TTC549 (cell line): ENCODE measurements around the gene ZC3H12A.

Experiments used
- FAIRE-seq: peaks from 2 replicates; lab custom pipeline; 2012; peaks lifted over from hg19 to GRCh38; lab: Jason Lieb, UNC

The ZC3H12A gene

DNA sequence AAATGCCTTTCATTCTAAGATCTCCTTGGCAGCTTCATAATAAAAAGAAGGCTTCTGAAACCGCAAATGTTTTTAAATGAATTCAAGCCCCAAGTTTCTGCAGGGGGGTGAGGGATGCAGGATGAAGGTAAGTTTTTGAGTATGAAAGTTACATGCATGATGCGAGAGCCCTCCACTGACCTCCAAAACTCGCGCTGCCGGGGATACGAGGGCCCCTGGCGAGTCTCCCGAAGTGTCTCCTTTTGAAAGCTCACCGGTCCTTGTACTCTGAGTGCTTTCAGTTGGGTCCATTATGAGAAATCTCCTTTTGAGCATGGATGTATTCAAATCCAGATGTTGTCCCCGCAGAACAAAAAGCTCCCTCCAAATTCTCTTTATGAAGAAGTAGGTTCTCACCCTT, 18.9 kb upstream of the ZC3H12A start:
- no peak for FAIRE-seq

DNA sequence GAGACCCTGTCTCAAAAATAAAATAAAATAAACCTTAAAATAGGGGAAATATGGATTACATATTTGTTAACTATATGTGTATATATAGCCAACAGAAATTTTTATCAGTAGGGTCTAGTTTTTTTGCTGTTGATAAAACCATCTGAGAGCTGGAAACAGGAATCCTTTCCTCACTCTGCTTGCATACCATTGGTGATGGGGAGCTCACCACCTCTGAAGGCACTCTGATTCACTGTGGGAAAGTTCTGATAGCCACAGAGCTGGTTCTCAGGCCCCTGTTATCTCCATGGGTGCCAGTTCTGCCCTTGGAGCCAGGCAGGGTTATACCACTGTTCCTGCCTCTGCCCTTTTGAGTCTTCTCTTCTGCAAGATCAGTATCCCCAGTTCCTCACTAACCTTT, 17.8 kb upstream of the ZC3H12A start:
- FAIRE-seq, result no peak

DNA sequence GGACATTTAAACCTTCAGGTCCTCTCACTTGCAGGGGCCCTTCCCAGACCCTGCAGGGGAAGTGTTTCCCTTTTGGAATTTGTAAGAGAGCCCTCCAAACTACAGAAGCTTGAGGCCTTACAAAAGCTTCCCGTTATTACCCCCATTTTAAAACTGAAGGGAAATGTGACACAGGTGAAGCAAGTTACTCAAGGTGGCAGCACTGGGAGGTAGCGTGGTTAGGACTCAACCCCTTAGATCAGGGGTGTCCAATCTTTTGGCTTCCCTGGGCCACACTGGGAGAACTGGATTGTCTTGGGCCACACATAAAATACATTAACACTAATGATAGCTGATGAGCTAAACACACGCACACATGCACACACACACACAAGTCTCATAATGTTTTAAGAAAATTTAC, 15.8 kb upstream of the ZC3H12A start:
- FAIRE-seq, result no peak

DNA sequence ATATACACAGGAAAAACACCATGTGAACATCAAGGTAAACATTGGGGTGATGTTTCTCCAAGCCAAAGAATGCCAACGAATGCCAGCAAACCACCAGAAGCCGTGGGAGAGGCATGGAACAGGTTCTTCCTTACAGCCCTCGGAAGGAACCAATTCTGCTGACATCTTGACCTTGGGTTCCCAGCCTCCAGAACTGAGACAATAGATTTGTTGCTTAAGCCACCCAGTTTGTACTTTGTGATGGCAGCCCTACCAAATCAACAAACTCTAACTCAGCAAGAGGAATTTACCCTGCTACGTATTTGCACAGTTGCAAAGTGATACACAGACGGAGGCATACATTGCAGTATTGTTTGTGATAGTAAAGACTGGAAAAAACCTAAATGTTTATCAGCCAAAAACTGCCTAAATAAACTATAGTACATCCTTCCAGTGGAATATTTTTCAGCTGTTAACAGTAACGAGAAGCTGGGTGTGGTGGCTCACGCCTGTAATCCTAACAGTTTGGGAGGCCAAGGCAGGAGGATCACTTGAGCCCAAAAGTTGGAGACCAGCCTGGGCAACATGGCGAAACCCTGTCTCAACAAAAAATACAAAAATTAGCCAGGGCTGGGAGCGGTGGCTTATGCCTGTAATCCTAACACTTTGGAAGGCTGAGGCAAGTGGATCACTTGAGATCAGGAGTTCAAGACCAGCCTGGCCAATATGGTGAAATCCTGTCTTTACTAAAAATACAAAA, 12.5 kb upstream of the ZC3H12A start:
- FAIRE-seq, result no peak

DNA sequence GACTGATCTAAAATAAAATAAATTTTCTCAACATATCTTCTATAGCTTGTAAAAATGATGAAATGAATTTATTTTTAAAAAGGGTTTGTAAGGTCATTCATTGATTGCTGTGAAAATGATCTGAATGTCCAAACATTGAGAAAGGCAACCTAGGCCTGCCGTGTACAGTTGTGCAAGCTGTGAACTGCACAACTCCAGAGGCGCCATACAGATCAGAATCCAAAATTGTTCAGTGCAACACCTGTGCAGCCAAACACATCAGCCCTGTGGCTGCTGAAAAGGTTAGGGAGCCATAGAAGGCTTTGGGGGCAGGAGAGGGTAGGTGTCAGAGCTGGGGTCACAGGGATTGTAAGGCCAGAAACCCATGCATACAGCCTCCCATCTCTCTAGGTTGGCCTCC, 9.9 kb upstream of the ZC3H12A start:
- FAIRE-seq, result no peak

DNA sequence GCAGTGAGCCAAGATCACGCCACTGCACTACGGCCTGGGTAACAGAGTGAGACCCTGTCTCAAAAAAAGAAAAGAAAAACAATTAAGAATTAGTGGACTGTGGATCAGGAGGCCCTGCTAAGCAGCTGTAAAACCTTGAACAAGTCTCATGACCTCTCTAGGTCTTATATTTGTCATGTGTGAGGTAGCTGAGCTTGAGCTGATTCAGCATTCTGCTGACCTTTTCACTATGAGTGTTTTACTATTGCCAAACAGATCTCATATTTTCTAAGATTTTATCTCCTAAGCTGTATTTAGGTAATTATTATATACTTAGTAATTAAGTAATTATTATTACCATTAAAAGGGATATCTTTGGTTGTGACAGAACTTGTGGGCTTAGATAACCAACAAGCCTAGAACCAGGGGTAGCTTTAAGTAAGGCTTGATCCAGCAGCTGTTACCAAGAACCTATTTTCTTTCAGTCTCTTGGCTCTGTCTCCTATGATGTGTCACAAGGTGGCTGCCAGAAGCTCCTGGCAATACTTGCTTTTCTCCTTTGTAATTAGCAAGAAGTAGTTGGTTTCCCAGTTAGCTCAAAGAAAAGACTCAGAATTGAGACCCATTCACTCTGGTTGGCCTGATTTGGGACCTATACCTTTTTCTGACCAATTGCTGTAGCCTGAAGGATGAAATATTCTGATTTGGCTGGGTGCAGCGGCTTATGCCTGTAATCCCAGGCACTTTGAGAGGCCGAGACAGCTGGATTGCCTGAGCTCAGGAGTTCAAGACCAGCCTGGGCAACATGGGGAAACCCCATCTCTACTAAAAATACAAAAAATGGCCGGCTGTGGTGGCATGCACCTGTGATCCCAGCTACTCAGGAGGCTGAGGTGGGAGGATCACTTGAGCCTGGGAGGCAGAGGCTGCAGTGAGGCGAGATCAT, 8.5 kb upstream of the ZC3H12A start:
- FAIRE-seq, result no peak

DNA sequence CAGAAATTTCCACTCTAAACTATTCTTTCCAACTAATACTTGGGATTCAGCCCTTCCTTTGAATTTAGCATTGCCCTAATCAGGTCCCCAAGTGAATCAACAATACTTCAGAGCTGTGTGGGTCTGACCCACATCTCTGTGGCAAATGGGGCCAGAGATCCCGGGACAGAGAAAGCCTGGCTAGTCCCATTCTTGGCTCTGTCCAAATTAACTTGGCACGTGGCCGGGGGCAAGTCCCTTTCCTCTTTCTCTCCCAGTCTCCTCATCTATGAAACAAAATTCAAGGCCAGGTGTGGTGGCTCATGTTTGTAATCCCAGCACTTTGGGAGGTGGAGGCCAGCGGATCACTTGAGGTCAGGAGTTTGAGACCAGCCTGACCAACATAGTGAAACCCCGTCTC, 6.3 kb upstream of the ZC3H12A start:
- no peak for FAIRE-seq

DNA sequence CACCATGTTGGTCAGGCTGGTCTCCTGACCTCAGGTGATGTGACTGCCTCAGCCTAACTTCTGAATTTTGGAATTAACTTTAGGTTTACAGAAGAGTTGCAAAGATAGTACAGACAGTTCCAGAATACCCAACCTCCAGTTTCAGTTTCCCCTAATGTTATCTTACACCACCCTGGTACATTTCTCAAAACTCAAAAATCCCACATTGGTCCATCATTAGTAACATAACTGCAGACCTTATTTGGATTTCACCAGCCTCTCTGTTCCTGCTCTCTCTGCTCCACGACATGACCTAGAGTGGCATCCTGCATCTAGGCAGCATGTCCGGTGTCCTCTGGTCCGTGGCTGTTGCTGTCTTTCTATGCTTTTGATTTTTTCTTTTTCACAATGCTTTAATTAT, 5.0 kb upstream of the ZC3H12A start:
- no peak for FAIRE-seq

DNA sequence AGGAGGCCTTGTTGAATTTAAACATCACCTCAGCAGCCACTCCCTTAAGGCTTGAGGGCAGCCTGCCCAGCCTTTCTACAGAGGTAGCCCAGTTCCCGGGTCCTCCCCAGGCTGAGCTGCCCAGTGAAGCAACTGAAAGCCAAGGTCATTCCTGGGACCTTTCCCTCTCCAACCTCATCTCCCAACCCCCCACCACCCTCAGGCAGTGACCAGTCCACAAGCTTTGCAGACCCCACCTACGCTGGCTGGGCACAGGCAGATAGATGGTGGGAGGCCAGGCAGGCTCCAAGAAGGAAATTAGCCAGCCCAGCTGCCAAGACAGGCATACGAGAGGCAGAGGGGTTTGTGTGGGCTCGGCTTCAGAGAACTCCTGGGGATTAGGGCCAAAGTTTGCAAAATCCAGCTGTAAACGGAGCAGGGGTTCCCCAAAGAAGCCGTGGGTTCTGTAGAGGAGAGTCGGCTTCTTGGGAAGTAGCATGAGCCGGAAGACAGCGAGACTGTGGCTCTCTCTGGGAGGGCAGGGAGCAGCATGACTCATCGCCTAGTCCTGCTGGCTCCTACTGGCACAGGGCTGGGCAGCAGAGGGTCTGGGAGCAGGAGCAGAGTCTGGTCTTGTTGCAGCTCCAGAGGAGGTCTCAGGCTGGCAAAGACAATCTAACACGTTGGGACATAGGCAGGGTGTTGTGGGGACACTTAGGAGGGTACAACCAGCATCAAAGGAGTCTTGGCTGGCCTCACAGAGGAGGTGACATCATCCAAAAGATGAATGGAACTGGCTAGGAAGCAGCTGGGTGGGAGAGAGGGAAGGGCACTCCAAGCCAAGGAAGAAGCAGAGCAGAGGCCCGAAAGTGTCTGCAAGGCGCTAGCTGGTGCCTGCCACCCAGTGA, 2.8 kb upstream of the ZC3H12A start:
- no peak for FAIRE-seq

DNA sequence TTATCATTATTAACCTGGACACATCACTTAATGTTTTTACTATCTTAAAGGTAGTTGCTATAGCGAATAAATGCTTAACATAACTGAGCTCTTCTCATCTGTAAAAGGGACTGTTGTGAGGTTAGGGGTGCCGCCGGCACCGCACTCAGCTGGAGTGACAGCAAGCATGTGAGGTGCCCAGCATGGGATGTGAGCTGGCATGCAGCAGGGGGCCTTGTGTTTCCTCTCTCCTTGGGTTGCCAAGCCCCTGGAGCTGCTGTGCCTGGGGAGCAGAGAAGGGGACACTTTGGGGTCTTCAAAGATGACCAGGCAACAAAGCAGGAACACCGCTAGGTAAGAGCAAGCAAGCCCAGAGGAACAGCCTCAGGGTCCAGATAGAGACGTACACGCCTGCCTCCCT, 2.1 kb upstream of the ZC3H12A start:
- FAIRE-seq, result no peak

DNA sequence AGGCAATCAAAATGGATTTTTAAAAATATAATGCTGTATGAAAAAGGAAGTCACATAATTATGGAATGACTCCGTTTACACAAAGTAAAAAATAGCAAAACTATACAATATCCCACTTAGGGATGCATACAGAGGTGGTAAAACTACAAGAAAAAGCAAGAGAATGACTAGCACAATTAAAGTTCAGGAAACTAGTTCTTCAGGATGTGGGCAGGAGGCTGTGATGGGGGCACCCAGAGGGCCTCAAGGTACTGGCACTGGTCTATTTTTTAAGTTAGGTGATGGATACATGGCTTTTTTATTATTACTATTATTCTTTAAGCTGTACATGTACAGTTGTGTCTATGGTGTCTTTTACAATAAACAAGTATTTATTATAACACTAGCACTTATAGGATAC, 1.4 kb upstream of the ZC3H12A start:
- FAIRE-seq, result no peak

DNA sequence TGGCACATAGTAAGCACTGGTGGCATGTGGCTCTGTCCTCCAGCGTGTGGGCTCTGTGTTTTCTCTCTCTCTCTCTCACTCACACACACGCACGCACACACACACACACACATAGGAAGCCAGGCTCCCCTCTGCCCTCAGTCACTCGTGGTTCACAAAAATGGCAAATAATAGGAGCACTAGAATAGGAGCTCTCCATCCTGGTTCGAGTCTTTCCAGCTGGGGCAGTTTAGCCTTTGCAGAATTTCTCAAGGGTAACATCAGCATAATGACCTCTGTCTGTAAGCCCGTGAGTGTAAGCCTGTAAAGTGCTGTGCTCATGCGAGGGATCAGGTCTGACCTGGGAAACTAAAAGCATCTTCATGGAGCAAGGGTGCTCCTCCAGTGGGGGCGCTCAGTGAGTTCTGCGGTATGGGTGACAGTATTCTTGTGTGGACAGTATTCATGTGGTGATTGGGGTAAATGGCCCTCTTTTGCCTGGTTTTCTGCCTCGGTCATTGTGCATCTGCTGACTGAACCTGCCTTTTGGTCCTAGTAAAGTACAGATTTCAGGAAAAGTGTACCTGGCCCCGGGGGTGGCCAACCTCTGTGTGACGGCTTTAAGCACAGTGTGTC, 842 bp upstream of the ZC3H12A start:
- FAIRE-seq, result no peak

DNA sequence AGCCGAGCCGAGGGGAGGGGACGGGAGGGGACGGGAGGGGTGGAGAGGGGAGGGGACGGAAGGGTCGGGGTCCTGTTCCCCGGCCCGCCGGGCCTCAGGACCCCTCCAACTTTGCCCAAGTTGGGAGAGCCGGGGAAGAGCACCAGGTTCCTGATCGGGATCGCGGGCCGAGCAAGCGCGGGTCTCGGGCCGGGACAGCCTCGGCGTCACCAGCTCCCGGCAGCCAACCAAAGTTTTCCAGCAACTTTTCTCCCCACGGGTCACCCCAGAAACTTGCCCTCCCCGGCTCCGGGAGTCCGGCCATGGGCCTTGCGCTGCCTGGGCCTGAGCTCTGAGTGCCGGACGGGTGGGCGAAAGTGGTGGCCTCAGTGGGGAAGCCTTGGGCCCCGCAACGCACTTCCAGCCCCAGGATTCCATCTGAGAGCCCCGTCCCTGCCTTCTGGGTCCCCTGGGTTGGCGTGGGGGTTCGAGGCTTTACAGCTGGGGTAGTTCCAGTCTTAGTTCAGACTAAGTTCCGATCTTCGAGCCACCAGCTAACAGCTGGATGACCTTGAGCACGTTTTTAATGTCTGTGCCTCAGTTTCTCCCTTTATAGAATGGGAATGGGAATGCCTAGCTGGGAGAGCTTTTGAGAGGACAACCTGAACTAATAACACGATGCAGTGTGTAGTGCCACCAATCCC, 458 bp downstream of the ZC3H12A start:
- FAIRE-seq, result no peak

DNA sequence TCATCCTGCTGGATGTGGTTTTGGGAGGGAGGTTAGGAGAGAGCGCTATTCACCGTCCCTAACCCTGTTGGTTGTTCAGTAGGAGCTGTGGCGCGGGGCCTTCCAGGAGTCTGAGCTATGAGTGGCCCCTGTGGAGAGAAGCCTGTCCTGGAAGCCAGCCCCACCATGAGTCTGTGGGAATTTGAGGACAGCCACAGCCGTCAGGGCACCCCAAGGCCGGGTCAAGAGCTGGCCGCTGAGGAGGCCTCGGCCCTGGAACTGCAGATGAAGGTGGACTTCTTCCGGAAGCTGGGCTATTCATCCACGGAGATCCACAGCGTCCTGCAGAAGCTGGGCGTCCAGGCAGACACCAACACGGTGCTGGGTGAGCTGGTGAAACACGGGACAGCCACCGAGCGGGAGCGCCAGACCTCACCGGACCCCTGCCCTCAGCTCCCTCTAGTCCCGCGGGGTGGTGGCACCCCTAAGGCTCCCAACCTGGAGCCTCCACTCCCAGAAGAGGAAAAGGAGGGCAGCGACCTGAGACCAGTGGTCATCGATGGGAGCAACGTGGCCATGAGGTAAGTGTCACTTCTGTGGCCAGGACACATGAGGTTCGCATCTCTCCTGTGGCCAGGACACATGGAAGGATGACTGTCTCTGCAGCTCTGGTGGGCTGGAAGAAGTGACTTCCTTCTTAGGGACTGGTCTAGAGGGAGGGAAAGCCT, 1.2 kb downstream of the ZC3H12A start:
- FAIRE-seq, result no peak

DNA sequence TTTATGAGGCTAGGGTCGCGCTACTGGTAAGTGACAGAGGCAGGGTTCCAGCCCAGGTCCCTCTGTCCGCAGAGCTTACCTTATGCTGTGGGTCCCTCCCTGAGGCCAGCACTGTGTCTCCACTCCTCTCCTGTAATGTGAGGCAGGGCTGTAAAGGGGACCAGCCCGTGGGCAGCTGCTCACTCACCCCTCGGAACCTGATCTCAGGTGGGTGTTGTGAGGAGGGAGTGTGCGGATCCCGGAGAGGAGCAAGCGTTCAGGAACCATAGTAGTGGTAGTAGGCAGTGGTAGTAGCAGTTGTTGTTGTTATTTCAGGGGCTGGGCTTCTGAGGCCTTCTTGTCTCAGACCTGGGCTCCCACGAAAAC, 1.7 kb downstream of the ZC3H12A start:
- no peak for FAIRE-seq

DNA sequence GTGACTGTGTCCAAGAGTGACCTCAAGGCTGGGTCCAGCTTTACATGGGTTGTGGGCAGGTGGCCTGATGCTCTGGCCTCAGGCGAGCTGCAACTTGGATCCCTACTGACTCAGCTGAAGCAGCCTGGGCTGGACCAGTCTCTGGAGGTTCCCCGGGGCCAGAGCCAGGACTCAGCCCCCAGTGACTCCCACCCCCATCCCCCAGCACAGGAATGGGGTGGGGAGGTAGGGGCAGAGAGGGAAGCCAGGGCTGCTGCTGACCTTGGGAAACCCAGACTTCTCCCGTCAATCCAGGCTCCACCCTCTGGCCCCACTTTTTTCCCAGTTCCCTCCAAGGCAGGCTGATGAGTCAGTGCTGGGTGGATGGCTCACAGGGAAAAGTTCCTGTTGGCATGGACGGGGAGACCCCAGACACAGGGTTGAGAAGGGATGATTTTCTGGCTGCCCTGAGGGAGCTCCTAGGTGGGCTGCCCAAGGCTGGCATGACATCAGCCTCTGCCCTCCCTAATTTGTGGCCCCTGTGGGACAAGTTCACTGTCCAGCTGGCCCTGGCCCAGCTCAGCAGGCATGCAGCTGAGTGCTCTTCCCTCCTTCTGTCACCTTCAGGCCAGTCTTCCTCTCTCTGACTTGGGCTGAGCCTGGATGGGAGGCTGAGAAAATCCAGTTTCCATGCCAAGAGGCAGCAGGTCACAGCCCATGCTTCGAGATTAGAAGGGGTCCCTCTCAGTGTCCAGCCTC, 2.2 kb downstream of the ZC3H12A start:
- FAIRE-seq, result no peak

DNA sequence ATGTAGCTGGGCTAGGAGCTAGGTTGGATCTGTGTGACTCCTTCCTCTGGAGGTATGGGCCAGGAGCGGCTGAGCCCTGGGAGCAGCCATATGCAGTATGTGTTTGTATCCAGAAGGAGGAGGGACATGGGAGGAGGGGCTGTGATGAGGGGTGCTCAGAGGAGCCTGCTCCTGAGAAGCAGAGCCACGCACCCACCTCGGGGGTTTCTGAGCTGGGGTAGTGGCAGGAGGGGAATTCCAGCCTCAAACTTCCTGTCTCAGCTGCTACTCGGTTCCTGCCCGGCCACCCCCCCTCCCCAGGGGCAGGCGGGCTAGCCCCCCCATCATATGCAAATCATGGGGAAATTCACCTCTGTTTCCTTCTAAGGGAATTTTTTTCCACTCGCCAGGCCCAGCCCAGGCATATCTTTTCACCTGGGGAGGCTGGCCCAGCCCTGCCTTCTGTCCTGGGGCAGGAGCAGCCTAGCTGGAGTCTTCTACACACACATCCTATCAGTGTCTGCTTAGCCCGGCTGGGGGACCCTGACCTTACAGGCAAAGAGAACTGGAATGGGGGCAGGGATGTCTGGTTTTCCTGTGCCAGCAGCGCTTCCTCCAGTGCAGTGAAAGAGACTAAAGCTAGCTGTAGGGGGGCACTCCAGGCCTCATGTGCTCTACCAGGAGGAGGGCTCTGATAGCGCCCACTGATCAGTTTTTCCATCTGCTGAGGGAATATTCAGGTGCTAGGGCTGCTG, 3.0 kb downstream of the ZC3H12A start:
- no peak for FAIRE-seq

DNA sequence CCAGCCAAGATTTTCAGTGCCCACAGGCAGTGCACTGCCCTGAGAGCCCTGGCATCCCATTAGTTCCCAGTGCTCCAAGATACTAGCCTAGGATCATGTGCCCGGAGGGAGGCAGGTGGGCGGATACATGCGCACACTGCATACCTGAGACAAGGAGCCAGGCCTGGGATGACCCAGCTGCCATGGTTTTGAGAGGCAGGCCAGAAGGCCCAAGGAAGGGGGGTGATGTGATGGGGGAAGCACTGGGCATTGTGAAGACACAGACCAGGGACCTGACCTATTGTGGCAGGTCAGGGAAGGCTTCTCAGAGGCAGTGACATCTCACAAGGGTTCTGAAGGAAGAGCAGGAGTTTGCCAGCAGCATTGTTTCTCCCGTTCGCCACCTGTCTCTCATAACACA, 3.6 kb downstream of the ZC3H12A start:
- FAIRE-seq, result no peak

DNA sequence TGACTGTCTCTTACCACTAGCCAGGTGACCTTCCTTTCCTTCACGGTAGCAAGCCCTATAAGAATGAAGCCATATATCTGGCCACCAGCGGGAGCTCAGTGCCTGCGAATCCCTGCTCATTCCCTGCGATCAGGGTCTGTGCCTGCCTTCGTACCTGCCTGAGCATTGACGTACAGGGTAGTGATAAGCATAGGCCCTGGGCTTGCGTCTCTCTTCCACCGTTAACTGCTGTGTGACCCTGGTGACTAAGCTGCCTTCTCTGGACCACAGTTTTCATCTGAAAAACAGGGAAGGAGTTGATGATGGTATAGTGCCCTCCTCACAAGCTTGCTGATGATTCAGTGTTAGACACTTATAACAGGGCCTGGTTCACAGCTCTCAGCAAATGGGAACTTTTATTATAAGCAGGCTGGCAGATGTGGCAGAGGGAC, 4.1 kb downstream of the ZC3H12A start:
- FAIRE-seq, result no peak

DNA sequence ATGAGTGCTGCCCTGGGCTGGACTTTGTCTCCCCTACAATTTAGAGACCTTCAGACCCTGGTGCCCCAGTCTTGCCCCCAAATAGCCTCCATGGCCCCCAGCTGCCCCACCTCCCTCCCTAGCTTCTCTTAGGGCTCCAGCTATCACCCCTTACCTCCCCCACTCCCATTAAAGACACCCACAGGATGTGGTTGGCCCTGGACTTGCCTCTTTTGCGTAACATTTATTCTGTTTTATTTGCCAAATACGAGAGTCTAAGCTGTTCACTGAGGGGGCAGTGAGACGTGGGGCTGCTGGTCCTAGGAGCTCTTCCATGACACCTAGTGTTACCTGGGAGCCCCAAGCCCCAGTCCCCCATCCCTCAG, 4.5 kb downstream of the ZC3H12A start:
- no peak for FAIRE-seq
